Thoracic aorta (tissue), 2 donors: ENCODE data around the gene EXD3. TPM values are rescaled to one million over a fixed set of nuclear protein-coding genes. Genes with fewer than 3 reads are reported as not detected.

Experiments
- ATAC-seq: fragments of 150-250 bp; one replicate; pipeline ENCODE4 v1.8.0; 2017; ENCODE audit warnings: low read depth; ENCODE audit not compliant: insufficient number of reproducible peaks, low FRiP score
- DNase-seq: peaks from one replicate; pipeline ENCODE4 v3.0.0-alpha.2; 2020; ENCODE audit warnings: low spot score
- H3K27ac ChIP-seq, 2 donors: fragments of 200-600 bp; sonication (generic); 1 replicate in 1 of 2; 2 replicates in 1 of 2; pipeline ENCODE4 v1.5.1; 2016; ENCODE audit warnings: mild to moderate bottlenecking in 2 of 2, moderate library complexity in 2 of 2
- H3K27me3 ChIP-seq: fragments of 200-600 bp; sonication (generic); replicated peaks from 2 replicates; pipeline ENCODE4 v1.6.0; 2016; ENCODE audit warnings: mild to moderate bottlenecking; ENCODE audit not compliant: insufficient read depth
- H3K36me3 ChIP-seq: fragments of 200-600 bp; sonication (generic); one replicate; pipeline ENCODE4 v1.5.1; 2016
- H3K4me1 ChIP-seq, 2 donors: fragments of 200-600 bp; sonication (generic); 1 replicate in 1 of 2; 2 replicates in 1 of 2; pipeline versions ENCODE4 v1.5.1 to v1.6.0; 2016; ENCODE audit warnings: low read depth in 2 of 2, mild to moderate bottlenecking in 1 of 2; ENCODE audit not compliant: control insufficient read depth in 1 of 2
- H3K4me3 ChIP-seq: fragments of 200-600 bp; sonication (generic); 2 replicates; pipeline ENCODE4 v1.5.1; 2016; ENCODE audit warnings: mild to moderate bottlenecking
- H3K9me3 ChIP-seq: fragments of 200-600 bp; sonication (generic); 2 replicates; pipeline ENCODE4 v1.5.1; 2016
- CTCF ChIP-seq: fragments of 200-600 bp; sonication (generic); IDR thresholded peaks from one replicate; pipeline ENCODE4 v1.5.1; 2019; ENCODE audit warnings: antibody characterized with exemption
- total RNA-seq, 2 donors: library from RNA; depleted of rRNA; stranded (reverse); fragments of >200 nt; gene quantifications; one replicate each; pipeline versions ENCODE4 v1.1.0 to v1.2.3, GENCODE V29; 2016

The EXD3 gene
- total RNA-seq, 2 donors from 2014 or later: 22.7 to 29.4 TPM

- no peak for DNase-seq
- no peak for ATAC-seq
- no peak for TF ChIP-seq CTCF
- Histone ChIP-seq H3K9me3 (no peaks in the 10 kb centered on the region), H3K4me3 (peak overlapping the region; percentile 63), H3K36me3 (no peaks in the 10 kb centered on the region), H3K4me1 (peaks cover 14 to 15% of the 10 kb centered on the region in 2 donors), H3K27ac (peak overlapping the region in 1 of 2 donors; percentile 34), H3K27me3 (peaks cover 12% of the 10 kb centered on the region)
Measured at GRCh38 chr9:137295849-137296669, 126.9 kb downstream of the EXD3 start.

- peaks cover 6 to 8% of the 10 kb centered on the region in 2 donors for H3K4me1 ChIP-seq
- no peak for TF ChIP-seq CTCF
- H3K4me3 ChIP-seq: peak overlapping the region; percentile 63
- H3K27ac ChIP-seq: no peak overlapping the region
- H3K9me3 ChIP-seq: no peaks in the 10 kb centered on the region
- DNase-seq (no peak), ATAC-seq (no peak)
- H3K27me3 ChIP-seq: peaks cover 12% of the 10 kb centered on the region
- H3K36me3 ChIP-seq: no peaks in the 10 kb centered on the region
Measured at GRCh38 chr9:137295238-137295811, 127.6 kb downstream of the EXD3 start.

- ATAC-seq: no peak
- H3K4me3 ChIP-seq: peak overlapping the region; percentile 63
- H3K4me1 ChIP-seq: peaks cover 5 to 8% of the 10 kb centered on the region in 2 donors
- DNase-seq: no peak
- H3K27ac ChIP-seq: no peak overlapping the region
- H3K9me3 ChIP-seq: no peaks in the 10 kb centered on the region
- TF ChIP-seq CTCF: peak; percentile 4
- peaks cover 10% of the 10 kb centered on the region for H3K27me3 ChIP-seq
- no peaks in the 10 kb centered on the region for H3K36me3 ChIP-seq
Measured at GRCh38 chr9:137294681-137295237, 128.2 kb downstream of the EXD3 start.

GRCh38 chr9:137294091-137294680 is 128.8 kb downstream of the EXD3 start:
- no peak for ATAC-seq
- peaks cover 5 to 8% of the 10 kb centered on the region in 2 donors for H3K4me1 ChIP-seq
- H3K9me3 ChIP-seq: no peaks in the 10 kb centered on the region
- peak overlapping the region; percentile 63 for H3K4me3 ChIP-seq
- no peak for DNase-seq
- H3K36me3 ChIP-seq: no peaks in the 10 kb centered on the region
- TF ChIP-seq CTCF: no peak
- H3K27me3 ChIP-seq: peaks cover 5% of the 10 kb centered on the region
- H3K27ac ChIP-seq: no peak overlapping the region
